ENCODE results near the gene SAAL1. TPM values are rescaled to one million over a fixed set of nuclear protein-coding genes. Genes with fewer than 3 reads are reported as not detected.

SAAL1 gene
- total RNA-seq, 1 donor from 2014 or later: 73.4 TPM

GRCh38 chr11:18093959-18094358 is 11.9 kb downstream of the SAAL1 start:
- no peaks in the 10 kb centered on the region for H3K27me3 Mint-ChIP-seq (ENCODE audit: insufficient read depth, low read depth)
- H3K36me3 ChIP-seq: peaks cover 29% of the 10 kb centered on the region

GRCh38 chr11:18091731-18092130 is 14.2 kb downstream of the SAAL1 start:
- Mint-ChIP-seq H3K4me3 (no peak overlapping the region), H3K4me1 (no peaks in the 10 kb centered on the region), H3K27me3 (ENCODE audit: insufficient read depth, low read depth) (no peaks in the 10 kb centered on the region), H3K9me3 (no peaks in the 10 kb centered on the region), H3K36me3 (peaks cover 22% of the 10 kb centered on the region), H3K27ac (no peak overlapping the region)
- H3K9ac ChIP-seq: no peak overlapping the region
- H3K4me1 ChIP-seq: no peaks in the 10 kb centered on the region
- no peaks in the 10 kb centered on the region for H3F3A ChIP-seq (ENCODE audit: low read depth)
- no peak overlapping the region for H2AFZ ChIP-seq (replicated peaks)
- TF ChIP-seq EZH2phosphoT487 (IDR thresholded peaks at IDR 0.05) (no peak), EZH2 (IDR thresholded peaks at IDR 0.05) (no peak), CTCF (IDR thresholded peaks at IDR 0.05) (no peak)
- H3K79me2 ChIP-seq (ENCODE audit: low read depth): peaks cover 10% of the 10 kb centered on the region
- no peak overlapping the region for H3K4me2 ChIP-seq
- no peak overlapping the region for H3K27ac ChIP-seq
- H3K27me3 ChIP-seq: no peaks in the 10 kb centered on the region
- H3K36me3 ChIP-seq: peaks cover 42% of the 10 kb centered on the region
- peaks cover 5% of the 10 kb centered on the region for H4K20me1 ChIP-seq (ENCODE audit: low read depth)
- no peaks in the 10 kb centered on the region for H3K9me3 ChIP-seq (ENCODE audit: low read depth)
- H3K4me3 ChIP-seq: no peak overlapping the region
- DNase-seq (ENCODE audit: low spot score): no peak

More at GRCh38 chr11:18093959-18094358, 11.9 kb downstream of the SAAL1 start:
- H3K9me3 Mint-ChIP-seq: no peaks in the 10 kb centered on the region
- DNase-seq (ENCODE audit: low spot score): no peak
- H3K4me3 Mint-ChIP-seq: no peak overlapping the region
- Histone ChIP-seq H3K9ac (no peak overlapping the region), H3K4me3 (no peak overlapping the region), H3K79me2 (ENCODE audit: low read depth) (peaks cover 28% of the 10 kb centered on the region), H3K9me3 (ENCODE audit: low read depth) (no peaks in the 10 kb centered on the region), H3K4me2 (no peak overlapping the region), H3K4me1 (no peaks in the 10 kb centered on the region), H3K27ac (no peak overlapping the region), H4K20me1 (ENCODE audit: low read depth) (peaks cover 13% of the 10 kb centered on the region), H3F3A (ENCODE audit: low read depth) (no peaks in the 10 kb centered on the region), H3K27me3 (no peaks in the 10 kb centered on the region), H2AFZ (replicated peaks) (no peak overlapping the region)
- TF ChIP-seq EZH2phosphoT487 (IDR thresholded peaks at IDR 0.05) (no peak), CTCF (IDR thresholded peaks at IDR 0.05) (no peak), EZH2 (IDR thresholded peaks at IDR 0.05) (no peak)
- peaks cover 20% of the 10 kb centered on the region for H3K36me3 Mint-ChIP-seq
- no peaks in the 10 kb centered on the region for H3K4me1 Mint-ChIP-seq
- H3K27ac Mint-ChIP-seq: no peak overlapping the region

GRCh38 chr11:18088966-18089365 is 16.9 kb downstream of the SAAL1 start:
- Histone ChIP-seq H3K36me3 (peaks cover 33% of the 10 kb centered on the region), H3K9me3 (ENCODE audit: low read depth) (no peaks in the 10 kb centered on the region), H3K9ac (no peak overlapping the region), H3K4me2 (no peak overlapping the region), H4K20me1 (ENCODE audit: low read depth) (peaks cover under 1% of the 10 kb centered on the region), H3K27ac (no peak overlapping the region), H3F3A (ENCODE audit: low read depth) (no peaks in the 10 kb centered on the region), H3K4me1 (no peaks in the 10 kb centered on the region), H3K79me2 (ENCODE audit: low read depth) (peaks cover 6% of the 10 kb centered on the region), H3K27me3 (no peaks in the 10 kb centered on the region), H3K4me3 (no peak overlapping the region), H2AFZ (replicated peaks) (no peak overlapping the region)
- Mint-ChIP-seq H3K4me1 (no peaks in the 10 kb centered on the region), H3K4me3 (no peak overlapping the region), H3K36me3 (peaks cover 14% of the 10 kb centered on the region), H3K27ac (no peak overlapping the region), H3K27me3 (ENCODE audit: insufficient read depth, low read depth) (no peaks in the 10 kb centered on the region), H3K9me3 (no peaks in the 10 kb centered on the region)
- TF ChIP-seq CTCF (IDR thresholded peaks at IDR 0.05) (no peak), EZH2phosphoT487 (IDR thresholded peaks at IDR 0.05) (no peak), EZH2 (IDR thresholded peaks at IDR 0.05) (no peak)
- no peak for DNase-seq (ENCODE audit: low spot score)

Data from neural progenitor cell (in vitro differentiated cells).